Breast epithelium (tissue), 4 donors: ENCODE data around the gene GC. TPM values are rescaled to one million over a fixed set of nuclear protein-coding genes. Genes with fewer than 3 reads are reported as not detected.

Source experiments
- DNase-seq, 2 donors: peaks; one replicate each; pipeline ENCODE4 v3.0.0-alpha.2; 2019; ENCODE audit warnings: low spot score in 2 of 2
- H3K27ac ChIP-seq, 2 donors: fragments of 200-600 bp; sonication (generic) in 1 of 2; one replicate each; pipeline ENCODE4 v1.5.1; 2016 to 2019; ENCODE audit warnings: mild to moderate bottlenecking in 1 of 2
- H3K27me3 ChIP-seq, 2 donors: fragments of 200-600 bp; sonication (generic) in 1 of 2; one replicate each; pipeline versions ENCODE4 v1.5.1 to v1.6.0; 2017 to 2019; ENCODE audit warnings: control low read depth in 1 of 2, mild to moderate bottlenecking in 1 of 2
- H3K36me3 ChIP-seq: fragments of 200-600 bp; one replicate; pipeline ENCODE4 v1.5.1; 2019
- H3K4me1 ChIP-seq, 2 donors: fragments of 200-600 bp; sonication (generic); one replicate each; pipeline ENCODE4 v1.5.1; 2016 to 2019; ENCODE audit warnings: control low read depth in 1 of 2
- H3K4me3 ChIP-seq, 3 donors: fragments of 200-600 bp; sonication (generic); 1 replicate in 2 of 3; 2 replicates in 1 of 3; pipeline ENCODE4 v1.5.1; 2016 to 2019; ENCODE audit warnings: mild to moderate bottlenecking in 3 of 3, moderate library complexity in 2 of 3
- H3K9me3 ChIP-seq, 2 donors: fragments of 200-600 bp; sonication (generic) in 1 of 2; one replicate each; pipeline ENCODE4 v1.5.1; 2016 to 2019; ENCODE audit warnings: control low read depth in 1 of 2
- POLR2A ChIP-seq: fragments of 450-650 bp; IDR thresholded peaks from one replicate; pipeline ENCODE4 v1.6.1; 2016; ENCODE audit warnings: antibody characterized with exemption, mild to moderate bottlenecking, moderate library complexity
- POLR2AphosphoS5 ChIP-seq, 3 donors: sonication (generic); formaldehyde crosslinking; IDR thresholded peaks; one replicate each; pipeline ENCODE4 v1.6.1; 2017; ENCODE audit warnings: antibody characterized with exemption in 3 of 3
- intact Hi-C: fragments of 100-400 bp; cut with DNase I; formaldehyde crosslinking; loops from one replicate; pipeline ENCODE4 v1.15.1; 2023; ENCODE audit warnings: low total_unique reads
- total RNA-seq, 3 donors: library from RNA; depleted of rRNA; stranded (reverse); fragments of >200 nt; gene quantifications; one replicate each; pipeline ENCODE4 v1.1.0, GENCODE V29; 2016
- TF ChIP-seq, protein P1 (sequence below), 3 donors: fragments of 450-650 bp; IDR thresholded peaks; one replicate each; pipeline ENCODE4 v1.5.1; 2016 to 2017; ENCODE audit warnings: antibody characterized with exemption in 3 of 3, mild to moderate bottlenecking in 3 of 3, moderate library complexity in 3 of 3

Gene GC
- total RNA-seq, 3 donors from 2014 or later, result not detected

DNA sequence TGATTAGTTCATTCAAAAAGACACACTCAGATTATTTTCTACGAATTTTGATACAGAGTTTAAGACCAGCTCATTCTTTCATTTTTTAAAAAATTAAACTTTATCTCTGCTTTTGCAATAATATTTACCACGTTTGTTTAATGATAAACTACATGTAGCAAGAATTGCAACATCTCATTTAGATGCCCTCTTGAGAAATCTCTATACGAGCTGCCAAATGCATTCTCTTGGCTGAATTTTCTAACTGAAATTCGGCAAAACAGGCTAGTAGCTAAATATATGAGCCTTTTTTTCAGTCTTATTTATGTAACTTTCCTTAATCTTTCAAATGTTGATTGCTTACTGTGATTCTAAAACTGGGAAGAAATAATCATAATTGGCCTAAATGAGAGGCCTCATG, 2.1 kb upstream of the GC start:
- TF ChIP-seq POLR2A, result no peak
- TF ChIP-seq, protein P1, sequence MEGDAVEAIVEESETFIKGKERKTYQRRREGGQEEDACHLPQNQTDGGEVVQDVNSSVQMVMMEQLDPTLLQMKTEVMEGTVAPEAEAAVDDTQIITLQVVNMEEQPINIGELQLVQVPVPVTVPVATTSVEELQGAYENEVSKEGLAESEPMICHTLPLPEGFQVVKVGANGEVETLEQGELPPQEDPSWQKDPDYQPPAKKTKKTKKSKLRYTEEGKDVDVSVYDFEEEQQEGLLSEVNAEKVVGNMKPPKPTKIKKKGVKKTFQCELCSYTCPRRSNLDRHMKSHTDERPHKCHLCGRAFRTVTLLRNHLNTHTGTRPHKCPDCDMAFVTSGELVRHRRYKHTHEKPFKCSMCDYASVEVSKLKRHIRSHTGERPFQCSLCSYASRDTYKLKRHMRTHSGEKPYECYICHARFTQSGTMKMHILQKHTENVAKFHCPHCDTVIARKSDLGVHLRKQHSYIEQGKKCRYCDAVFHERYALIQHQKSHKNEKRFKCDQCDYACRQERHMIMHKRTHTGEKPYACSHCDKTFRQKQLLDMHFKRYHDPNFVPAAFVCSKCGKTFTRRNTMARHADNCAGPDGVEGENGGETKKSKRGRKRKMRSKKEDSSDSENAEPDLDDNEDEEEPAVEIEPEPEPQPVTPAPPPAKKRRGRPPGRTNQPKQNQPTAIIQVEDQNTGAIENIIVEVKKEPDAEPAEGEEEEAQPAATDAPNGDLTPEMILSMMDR (IDR thresholded peaks at IDR 0.05), result no peak
- no peak for TF ChIP-seq POLR2AphosphoS5 (IDR thresholded peaks at IDR 0.05)
- no peaks in the 10 kb centered on the region for H3K27me3 ChIP-seq
- intact Hi-C loops, result no loop called here
- H3K9me3 ChIP-seq, result no peaks in the 10 kb centered on the region
- no peaks in the 10 kb centered on the region for H3K4me1 ChIP-seq
- no peaks in the 10 kb centered on the region for H3K36me3 ChIP-seq
- no peak overlapping the region for H3K27ac ChIP-seq
- no peak overlapping the region for H3K4me3 ChIP-seq
- no peak for DNase-seq

DNA sequence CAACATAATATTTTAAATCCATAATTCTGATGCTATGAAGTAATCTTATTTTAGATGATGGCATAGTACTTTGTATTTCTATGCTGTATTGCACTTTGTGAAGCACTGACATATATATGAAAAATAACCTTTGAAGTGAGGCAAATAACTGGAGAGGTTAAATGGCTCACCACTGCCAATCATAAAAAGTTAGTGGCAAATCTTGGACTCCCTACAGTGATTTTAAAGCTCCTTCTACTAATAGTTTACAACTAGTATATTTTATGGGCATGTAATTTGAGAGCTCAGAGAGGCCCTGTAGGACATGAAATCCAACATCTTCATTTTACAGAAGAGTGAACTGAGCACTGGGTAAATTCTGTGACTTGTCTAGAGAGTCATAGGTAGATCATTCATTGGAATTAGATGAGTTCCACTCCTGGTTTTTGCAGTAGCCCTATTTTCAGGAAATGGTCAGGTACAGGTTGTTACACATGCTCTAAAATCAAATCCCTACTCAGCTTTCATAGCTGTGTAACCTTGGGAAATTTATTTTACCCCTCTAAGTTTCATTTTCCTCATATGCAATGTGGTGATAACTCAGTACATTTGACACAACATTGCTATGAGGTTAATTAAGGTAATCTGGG, 804 bp upstream of the GC start:
- no peaks in the 10 kb centered on the region for H3K4me1 ChIP-seq
- no peak for TF ChIP-seq POLR2A
- TF ChIP-seq, protein P1 (IDR thresholded peaks at IDR 0.05), result no peak
- TF ChIP-seq POLR2AphosphoS5 (IDR thresholded peaks at IDR 0.05), result no peak
- H3K9me3 ChIP-seq, result no peaks in the 10 kb centered on the region
- no peak overlapping the region for H3K4me3 ChIP-seq
- DNase-seq, result no peak
- H3K27me3 ChIP-seq, result no peaks in the 10 kb centered on the region
- no peak overlapping the region for H3K27ac ChIP-seq
- no peaks in the 10 kb centered on the region for H3K36me3 ChIP-seq
- intact Hi-C loops, result no loop called here

DNA sequence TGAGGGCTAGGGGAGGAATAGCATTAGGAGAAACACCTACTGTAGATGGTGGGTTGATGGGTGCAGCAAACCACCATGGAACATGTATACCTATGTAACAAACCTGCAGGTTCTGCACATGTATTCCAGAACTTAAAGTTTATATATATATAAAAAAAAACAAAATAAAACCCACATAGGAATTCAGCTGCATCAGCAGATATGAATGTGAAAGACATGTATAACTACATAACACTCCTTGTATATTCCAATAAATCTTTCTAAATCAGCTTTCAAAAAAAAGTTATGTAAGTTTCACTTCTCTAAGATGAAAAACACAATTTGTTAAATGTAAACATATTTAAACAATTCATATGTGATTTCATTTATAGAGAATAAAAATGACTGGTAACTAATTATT, 6.0 kb downstream of the GC start:
- no peaks in the 10 kb centered on the region for H3K9me3 ChIP-seq
- intact Hi-C loops, result no loop called here
- DNase-seq, result no peak

DNA sequence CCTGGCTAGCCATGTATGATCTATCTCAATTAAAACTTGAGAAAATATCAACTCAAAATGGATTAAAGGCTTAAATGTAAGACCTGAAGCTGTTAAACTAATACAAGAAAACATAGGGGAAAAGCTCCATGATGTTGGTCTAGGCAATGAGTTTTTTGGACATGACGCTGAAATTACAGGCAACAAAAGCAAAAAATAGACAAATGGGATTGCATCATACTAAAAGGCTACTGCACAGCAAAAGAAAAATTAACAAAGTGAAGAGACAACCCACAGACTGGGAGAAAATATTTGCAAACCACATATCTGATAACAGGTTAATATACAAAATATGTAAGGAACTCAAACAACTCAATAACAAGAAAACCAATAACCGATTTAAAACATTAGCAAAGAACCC, 8.4 kb downstream of the GC start:
- Histone ChIP-seq H3K27ac (no peak overlapping the region), H3K36me3 (no peaks in the 10 kb centered on the region), H3K4me1 (no peaks in the 10 kb centered on the region), H3K4me3 (no peak overlapping the region), H3K9me3 (no peaks in the 10 kb centered on the region), H3K27me3 (no peaks in the 10 kb centered on the region)
- no peak for DNase-seq
- intact Hi-C loops, result no loop called here
- TF ChIP-seq, protein P1 (IDR thresholded peaks at IDR 0.05), result no peak
- TF ChIP-seq POLR2AphosphoS5 (IDR thresholded peaks at IDR 0.05) (no peak), POLR2A (no peak)

More for the DNA sequence above, 6.0 kb downstream of the GC start:
- Histone ChIP-seq H3K36me3 (no peaks in the 10 kb centered on the region), H3K4me1 (no peaks in the 10 kb centered on the region), H3K27me3 (no peaks in the 10 kb centered on the region), H3K27ac (no peak overlapping the region), H3K4me3 (no peak overlapping the region)
- no peak for TF ChIP-seq POLR2A
- TF ChIP-seq, protein P1 (IDR thresholded peaks at IDR 0.05), result no peak
- no peak for TF ChIP-seq POLR2AphosphoS5 (IDR thresholded peaks at IDR 0.05)

DNA sequence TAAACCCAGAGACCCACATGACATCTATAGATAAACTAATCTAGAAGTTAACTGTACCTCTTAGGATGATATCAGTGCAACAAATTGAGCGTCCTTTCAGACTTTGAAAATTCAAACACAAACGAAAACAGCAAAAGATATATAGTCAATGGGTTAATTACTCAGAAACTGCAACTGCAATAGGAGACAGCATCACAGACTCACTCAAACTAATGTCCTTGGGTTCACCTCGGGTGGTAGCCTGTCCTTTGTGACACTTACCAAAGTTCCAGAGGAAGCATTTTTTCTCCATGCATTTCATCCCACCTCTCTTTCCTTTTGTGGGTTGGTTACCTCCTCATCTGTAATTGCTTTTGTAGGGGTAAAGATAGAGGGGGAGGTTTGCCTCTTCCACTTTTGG, 9.7 kb downstream of the GC start:
- no peak for DNase-seq
- no peaks in the 10 kb centered on the region for H3K9me3 ChIP-seq
- no peak overlapping the region for H3K4me3 ChIP-seq
- TF ChIP-seq, protein P1 (IDR thresholded peaks at IDR 0.05), result no peak
- TF ChIP-seq POLR2AphosphoS5 (IDR thresholded peaks at IDR 0.05) (no peak), POLR2A (no peak)
- no peaks in the 10 kb centered on the region for H3K36me3 ChIP-seq
- intact Hi-C loops, result no loop called here
- no peaks in the 10 kb centered on the region for H3K27me3 ChIP-seq
- no peaks in the 10 kb centered on the region for H3K4me1 ChIP-seq
- H3K27ac ChIP-seq, result no peak overlapping the region
